Mucosa of rectum (tissue), 2 donors: Measurements from ENCODE around the gene OSBPL1A.

Experiments used
- H3K27ac ChIP-seq, 2 donors: one replicate each; pipeline ENCODE4 v1.7.0; 2013; ENCODE audit warnings: inconsistent platforms in 2 of 2, low read depth in 2 of 2, low read length in 2 of 2
- H3K27me3 ChIP-seq, 2 donors: one replicate each; pipeline ENCODE4 v1.7.0; 2013; ENCODE audit warnings: low read length in 2 of 2; ENCODE audit not compliant: control insufficient read depth in 2 of 2, insufficient read depth in 2 of 2
- H3K36me3 ChIP-seq, 2 donors: one replicate each; pipeline ENCODE4 v1.7.0; 2013; ENCODE audit warnings: low read length in 2 of 2; ENCODE audit not compliant: control insufficient read depth in 2 of 2, insufficient read depth in 2 of 2
- H3K4me1 ChIP-seq, 2 donors: one replicate each; pipeline ENCODE4 v1.7.0; 2013; ENCODE audit warnings: low read length in 2 of 2, mild to moderate bottlenecking in 1 of 2; ENCODE audit not compliant: control insufficient read depth in 2 of 2, insufficient read depth in 2 of 2
- H3K4me3 ChIP-seq, 2 donors: one replicate each; pipeline ENCODE4 v1.7.0; 2013; ENCODE audit warnings: low read length in 2 of 2
- H3K9ac ChIP-seq, 2 donors: one replicate each; pipeline ENCODE4 v1.7.0; 2013; ENCODE audit warnings: low read length in 2 of 2, low read depth in 1 of 2, mild to moderate bottlenecking in 1 of 2
- H3K9me3 ChIP-seq, 2 donors: one replicate each; pipeline ENCODE4 v1.7.0; 2013; ENCODE audit warnings: low read length in 2 of 2; ENCODE audit not compliant: control insufficient read depth in 2 of 2
- donor health status: healthy.
- donor health status: Normal muscosa, but diverticular disease.

Gene OSBPL1A

DNA sequence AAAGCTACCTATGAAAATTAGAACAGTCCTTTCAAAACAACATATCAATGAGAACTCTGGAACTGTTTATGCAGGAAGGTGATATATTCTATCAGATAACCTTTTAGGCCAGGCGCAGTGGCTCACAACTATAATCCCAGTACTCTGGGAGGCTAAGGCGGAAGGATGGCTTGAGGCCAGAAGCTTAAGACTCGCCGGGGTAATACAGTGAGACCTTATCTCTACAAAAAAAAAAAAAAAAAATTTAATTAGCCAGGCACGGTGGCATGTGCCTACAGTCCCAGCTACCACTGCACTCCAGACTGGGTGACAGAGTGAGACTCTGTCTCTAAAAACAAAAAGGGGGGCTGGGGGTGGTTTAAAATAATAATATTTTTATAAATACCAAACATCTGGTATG is 77.9 kb downstream of the OSBPL1A start:
- Histone ChIP-seq H3K27ac (no peak overlapping the region), H3K4me3 (no peak overlapping the region), H3K4me1 (no peaks in the 10 kb centered on the region), H3K9me3 (no peaks in the 10 kb centered on the region), H3K27me3 (no peaks in the 10 kb centered on the region), H3K36me3 (no peaks in the 10 kb centered on the region), H3K9ac (no peak overlapping the region)

GRCh38 chr18:24317370-24317769 is 80.3 kb downstream of the OSBPL1A start:
- H3K4me1 ChIP-seq, result no peaks in the 10 kb centered on the region
- no peaks in the 10 kb centered on the region for H3K27me3 ChIP-seq
- no peaks in the 10 kb centered on the region for H3K9me3 ChIP-seq
- no peak overlapping the region for H3K9ac ChIP-seq
- H3K36me3 ChIP-seq, result no peaks in the 10 kb centered on the region
- H3K27ac ChIP-seq, result no peak overlapping the region
- H3K4me3 ChIP-seq, result no peak overlapping the region

GRCh38 chr18:24315170-24315569 is 82.5 kb downstream of the OSBPL1A start:
- Histone ChIP-seq H3K4me3 (no peak overlapping the region), H3K9me3 (no peaks in the 10 kb centered on the region), H3K9ac (no peak overlapping the region), H3K27ac (no peak overlapping the region), H3K4me1 (no peaks in the 10 kb centered on the region), H3K36me3 (no peaks in the 10 kb centered on the region), H3K27me3 (no peaks in the 10 kb centered on the region)

- Histone ChIP-seq H3K27ac (no peak overlapping the region), H3K4me1 (peaks cover 0 to 3% of the 10 kb centered on the region in 2 donors), H3K36me3 (no peaks in the 10 kb centered on the region), H3K4me3 (no peak overlapping the region), H3K27me3 (no peaks in the 10 kb centered on the region), H3K9ac (no peak overlapping the region), H3K9me3 (no peaks in the 10 kb centered on the region)
These were observed 91.4 kb downstream of the OSBPL1A start for GRCh38 chr18:24306201-24306600.

DNA sequence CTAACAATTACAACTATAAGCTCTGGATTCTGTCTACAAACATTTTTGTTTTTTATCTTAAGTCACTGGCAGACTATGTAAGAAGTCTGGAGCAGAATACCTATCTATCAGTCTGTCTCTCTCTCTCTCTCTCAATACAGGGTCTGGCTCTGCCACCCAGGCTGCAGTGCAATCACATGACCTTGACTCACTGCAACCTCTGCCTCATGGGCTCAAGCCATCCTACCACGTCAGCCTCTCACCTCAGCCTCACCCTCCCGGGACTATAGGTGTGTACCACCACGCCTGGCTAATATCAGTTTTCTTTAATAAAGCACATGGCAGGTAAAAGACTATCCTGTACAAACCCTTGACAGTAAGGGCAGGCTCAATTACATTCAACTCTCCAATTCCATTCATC is 96.9 kb downstream of the OSBPL1A start:
- Histone ChIP-seq H3K36me3 (no peaks in the 10 kb centered on the region), H3K4me1 (peaks cover 0 to 3% of the 10 kb centered on the region in 2 donors), H3K4me3 (no peak overlapping the region), H3K9ac (no peak overlapping the region), H3K27me3 (no peaks in the 10 kb centered on the region), H3K9me3 (no peaks in the 10 kb centered on the region), H3K27ac (no peak overlapping the region)

- H3K27me3 ChIP-seq, result no peaks in the 10 kb centered on the region
- H3K9ac ChIP-seq, result no peak overlapping the region
- no peak overlapping the region for H3K27ac ChIP-seq
These were observed 101.3 kb downstream of the OSBPL1A start for GRCh38 chr18:24296276-24296675.

GRCh38 chr18:24293254-24293653 is 104.4 kb downstream of the OSBPL1A start:
- Histone ChIP-seq H3K4me3 (no peak overlapping the region), H3K36me3 (no peaks in the 10 kb centered on the region), H3K27ac (no peak overlapping the region), H3K4me1 (no peaks in the 10 kb centered on the region), H3K27me3 (no peaks in the 10 kb centered on the region), H3K9me3 (no peaks in the 10 kb centered on the region), H3K9ac (no peak overlapping the region)

More at GRCh38 chr18:24296276-24296675, 101.3 kb downstream of the OSBPL1A start:
- no peaks in the 10 kb centered on the region for H3K9me3 ChIP-seq
- no peaks in the 10 kb centered on the region for H3K36me3 ChIP-seq
- H3K4me1 ChIP-seq, result no peaks in the 10 kb centered on the region
- H3K4me3 ChIP-seq, result no peak overlapping the region

DNA sequence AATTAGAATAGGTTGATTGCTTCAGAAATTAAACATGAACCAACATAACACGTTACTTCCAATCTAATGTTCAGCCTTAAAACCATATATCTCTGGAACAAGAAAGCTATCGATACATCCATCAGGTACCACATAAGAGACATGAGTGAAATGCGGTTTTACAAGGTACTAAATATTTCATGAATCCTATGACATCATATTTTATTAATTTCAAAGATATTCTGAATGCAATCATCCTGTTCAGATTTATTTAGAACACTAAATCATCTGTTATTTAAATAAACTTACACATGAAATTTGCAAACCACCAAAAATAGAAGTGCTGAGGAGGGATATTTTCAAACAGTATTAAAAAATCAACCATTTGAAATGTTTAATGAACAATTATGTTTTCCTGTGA is 119.0 kb downstream of the OSBPL1A start:
- Histone ChIP-seq H3K4me3 (no peak overlapping the region), H3K4me1 (peaks cover 0 to 3% of the 10 kb centered on the region in 2 donors), H3K9ac (no peak overlapping the region), H3K27me3 (no peaks in the 10 kb centered on the region), H3K36me3 (no peaks in the 10 kb centered on the region), H3K9me3 (no peaks in the 10 kb centered on the region), H3K27ac (no peak overlapping the region)

DNA sequence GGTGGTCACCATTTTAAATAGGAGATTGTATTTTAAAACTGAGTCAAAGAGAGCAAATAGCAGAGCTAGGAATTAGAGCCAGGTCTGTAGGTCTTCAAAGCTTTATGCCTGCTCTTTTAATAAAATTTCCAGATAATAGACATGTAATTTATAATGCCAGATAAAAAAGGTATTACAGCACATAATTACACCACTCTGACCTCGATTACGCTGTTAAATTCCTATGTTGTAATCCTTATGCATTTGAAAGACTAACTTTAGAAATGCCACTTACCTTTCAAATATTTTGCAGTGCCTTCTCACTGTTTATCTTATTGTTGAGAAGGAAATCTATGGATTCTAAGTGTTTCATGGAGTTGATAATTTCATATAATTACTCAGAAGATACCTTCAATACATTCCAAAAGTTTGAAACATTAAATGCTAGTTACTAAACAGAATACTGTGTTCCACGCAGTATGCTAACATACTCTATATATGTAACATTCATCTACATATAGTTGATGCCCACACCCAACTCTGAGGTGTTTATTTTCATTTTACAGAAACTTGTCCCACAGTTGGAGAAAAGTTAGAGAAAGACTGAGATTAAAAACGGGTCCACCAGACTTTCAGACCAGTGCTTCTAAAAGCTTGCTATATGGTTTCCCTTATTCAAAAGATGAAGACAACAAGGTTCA is 120.0 kb downstream of the OSBPL1A start:
- peaks cover 0 to 8% of the 10 kb centered on the region in 2 donors for H3K4me1 ChIP-seq
- no peaks in the 10 kb centered on the region for H3K27me3 ChIP-seq

DNA sequence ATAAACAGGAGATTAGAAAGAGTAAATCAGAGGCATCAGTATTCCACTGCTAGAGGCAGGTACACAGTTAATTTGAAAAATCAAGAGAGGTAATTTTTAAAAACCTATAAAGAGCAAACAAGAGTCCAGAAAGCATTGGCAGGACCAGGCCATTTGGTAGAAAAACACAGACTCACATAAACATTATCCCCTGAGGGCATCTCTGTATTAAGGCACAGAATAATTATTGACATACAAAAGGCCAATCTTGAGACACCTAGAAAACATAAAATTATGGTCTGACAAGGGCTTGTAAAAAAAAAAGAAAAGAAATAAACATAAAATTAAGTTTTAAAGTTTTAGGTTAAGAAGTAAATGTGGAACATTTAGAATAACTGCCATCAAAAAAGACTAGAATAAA is 120.6 kb downstream of the OSBPL1A start:
- no peak overlapping the region for H3K27ac ChIP-seq
- no peaks in the 10 kb centered on the region for H3K9me3 ChIP-seq
- H3K27me3 ChIP-seq, result no peaks in the 10 kb centered on the region
- H3K4me3 ChIP-seq, result no peak overlapping the region
- no peak overlapping the region for H3K9ac ChIP-seq
- H3K4me1 ChIP-seq, result peaks cover 0 to 8% of the 10 kb centered on the region in 2 donors
- no peaks in the 10 kb centered on the region for H3K36me3 ChIP-seq

More for the DNA sequence above, 120.0 kb downstream of the OSBPL1A start:
- Histone ChIP-seq H3K9me3 (no peaks in the 10 kb centered on the region), H3K4me3 (no peak overlapping the region), H3K27ac (no peak overlapping the region), H3K36me3 (no peaks in the 10 kb centered on the region), H3K9ac (no peak overlapping the region)
